ENCODE results near the gene RAMP1. TPM values are rescaled to one million over a fixed set of nuclear protein-coding genes. Genes with fewer than 3 reads are reported as not detected.

Gene RAMP1
- total and polyA plus RNA-seq, 9 of the 15 experiments (the other 6 are each of a cell fraction or from before 2014, with no cell fraction given), result 0.72 to 0.77 TPM; not detected in 7

GRCh38 chr2:237944302-237944701, 84.9 kb downstream of the RAMP1 start:
- intact Hi-C loops (cut with micrococcal nuclease), result no loop called here
- H3K9ac ChIP-seq (ENCODE audit: insufficient read depth in 1 of 2, low read depth in 2 of 2, low read length in 2 of 2), result no peak overlapping the region
- no peaks in the 10 kb centered on the region for H3K27me3 ChIP-seq (ENCODE audit: control insufficient read depth in 2 of 2, insufficient read depth in 2 of 2, low read length in 2 of 2)
- ATAC-seq (no peak), FAIRE-seq (no peak), DNase-seq (ENCODE audit: extremely low read depth in 1 of 4, low spot score in 3 of 4) (no peak)
- no TSS peak for BruUV-seq (replicated peaks)
- H2AFZ ChIP-seq (ENCODE audit: low read depth, low read length), result no peak overlapping the region
- H3K4me2 ChIP-seq (ENCODE audit: insufficient read depth, low read length), result no peak overlapping the region
- no peaks in the 10 kb centered on the region for H3K9me1 ChIP-seq (ENCODE audit: control insufficient read depth, insufficient read depth, low read length)
- H3K79me2 ChIP-seq (ENCODE audit: control insufficient read depth, insufficient read depth, low read length), result no peaks in the 10 kb centered on the region
- CTCF ChIA-PET (ENCODE audit: low intra/inter-chr PET ratio), result no interaction called here
- H4K20me1 ChIP-seq (replicated peaks; ENCODE audit: control insufficient read depth, insufficient read depth, low read length), result no peaks in the 10 kb centered on the region
- H3K4me3 ChIP-seq, result no peak overlapping the region
- H3K36me3 ChIP-seq (ENCODE audit: control insufficient read depth, insufficient read depth, low read length), result no peaks in the 10 kb centered on the region
- 43% methylated on average over 4 of the region's 4 CpGs for WGBS (ENCODE audit: insufficient coverage, low coverage, missing lambda C conversion rate)
- peaks cover 12% of the 10 kb centered on the region for H3K9me3 ChIP-seq (replicated peaks; ENCODE audit: control insufficient read depth, insufficient read depth, low read depth, low read length)
- H3K4me1 ChIP-seq (replicated peaks in 1 of 2; ENCODE audit: control insufficient read depth in 2 of 2, insufficient read depth in 2 of 2, low read length in 2 of 2), result peaks cover 31 to 37% of the 10 kb centered on the region in 2 experiments; a peak in 4 of 5 replicates
- H3K27ac ChIP-seq (ENCODE audit: extremely low read depth, low read depth, low read length), result no peak overlapping the region
- POLR2A ChIA-PET, result interaction anchor here (0.7 kb wide), 1 partner anchor 27 kb away, joined by 3 read pairs; no protein-coding TSS in a partner anchor
- in situ Hi-C loops (cut with MboI), result no loop called here
- TF ChIP-seq ZNF79 (CRISPR knock-in tag; IDR thresholded peaks at IDR 0.05; ENCODE audit: low read depth), result no peak
- TF ChIP-seq ZNF184 (CRISPR knock-in tag; IDR thresholded peaks at IDR 0.05), result peak; percentile 80; the same call in 1 of the 2 replicates
- TF ChIP-seq JUNB (CRISPR knock-in tag; conservative IDR thresholded peaks at IDR 0.05), result no peak
- TF ChIP-seq SRSF9 (IDR thresholded peaks at IDR 0.05; ENCODE audit: borderline replicate concordance, low read depth, low read length), result no peak
- no peak for TF ChIP-seq ZNF197 (CRISPR knock-in tag; IDR thresholded peaks at IDR 0.05; ENCODE audit: low read depth)
- TF ChIP-seq COPS2 (conservative IDR thresholded peaks at IDR 0.05), result no peak
- no peak for TF ChIP-seq ZNF77 (CRISPR knock-in tag; IDR thresholded peaks at IDR 0.05)
- TF ChIP-seq MGA (IDR thresholded peaks at IDR 0.05), result no peak
- no peak for TF ChIP-seq CBX8 (IDR thresholded peaks at IDR 0.05; ENCODE audit: borderline replicate concordance, extremely low read depth, low read depth, low read length, poor library complexity, severe bottlenecking)
- no peak for TF ChIP-seq E2F6 (IDR thresholded peaks at IDR 0.05; ENCODE audit: borderline replicate concordance in 1 of 2, extremely low read depth in 1 of 2, insufficient read depth in 1 of 2, insufficient read length in 1 of 2, low read depth in 1 of 2, low read length in 1 of 2, poor library complexity in 1 of 2, severe bottlenecking in 1 of 2)
